Pancreas (tissue), 10 donors: Measurements from ENCODE around the gene ZFHX2. TPM values are rescaled to one million over a fixed set of nuclear protein-coding genes. Genes with fewer than 3 reads are reported as not detected.

Source experiments
- ATAC-seq, 4 donors: fragments of 200-7000 bp; cut with Tn5 transposase; one replicate each; pipeline versions ENCODE4 v1.8.0 to v1.9.1; 2020; ENCODE audit warnings: mild to moderate bottlenecking in 4 of 4, moderate library complexity in 4 of 4
- DNase-seq, 6 donors: peaks; one replicate each; pipeline ENCODE4 v3.0.0-alpha.2; 2020
- FAIRE-seq: peaks from 2 replicates; lab custom pipeline; 2012; peaks lifted over from hg19 to GRCh38; lab: Jason Lieb, UNC
- H3K27ac ChIP-seq, 4 donors: fragments of 200-600 bp; sonication (generic); 1 replicate in 3 of 4; 2 replicates in 1 of 4; pipeline versions ENCODE4 v1.5.0 to v1.8.0; 2020
- H3K27me3 ChIP-seq, 4 donors: fragments of 200-600 bp; one replicate each; pipeline ENCODE4 v1.8.0; 2021
- H3K36me3 ChIP-seq, 3 donors: fragments of 200-600 bp; sonication (generic) in 1 of 3; one replicate each; pipeline versions ENCODE4 v1.5.0 to v1.8.0; 2020 to 2021
- H3K4me1 ChIP-seq, 3 donors: fragments of 200-600 bp; one replicate each; pipeline ENCODE4 v1.8.0; 2021
- H3K4me3 ChIP-seq, 4 donors: fragments of 200-600 bp; sonication (generic) in 2 of 4; one replicate each; pipeline versions ENCODE4 v1.5.0 to v1.8.0; 2020 to 2021
- H3K9me3 ChIP-seq, 4 donors: fragments of 200-600 bp; one replicate each; pipeline ENCODE4 v1.8.0; 2021
- CTCF ChIP-seq, 4 donors: fragments of 200-600 bp; sonication (generic) in 3 of 4; IDR thresholded peaks; one replicate each; pipeline versions ENCODE4 v1.5.0 to v1.8.0; 2021; ENCODE audit warnings: antibody characterized with exemption in 4 of 4
- WGBS, 2 donors: extraction: QIAGEN DNeasy Blood & Tissue Kit; methylation state at CpG; one replicate each; pipeline ENCODE4 v1.1.7; 2013; 5-methylcytosine and 5-hydroxymethylcytosine counted together
- intact Hi-C, 3 donors: fragments of 100-400 bp; cut with DNase I; formaldehyde crosslinking; loops; one replicate each; pipeline versions ENCODE4 v1.11.1 to v1.14.2; 2022
- polyA plus RNA-seq, 2 donors: library from polyadenylated mRNA; stranded (reverse); fragments of 200-250 nt; gene quantifications; one replicate each; pipeline ENCODE4 v1.2.3, GENCODE V29; 2013
- total RNA-seq, 6 donors: library from RNA; stranded (reverse); fragmentation: NEBNext Ultra II Directional in 4 of 6; extraction: Animal tissue kit (Norgen Biotek cat#: 25700) in 4 of 6; gene quantifications; one replicate each; pipeline versions ENCODE4 v1.2.1 to v1.2.4, GENCODE V29; 2021 to 2023
- donor health status: healthy with polysubstance abuse.
- donor health status: DM: no; HTN: no; CAD: no; lungs with moderate emphysema.
- donor health status: DM: no; HTN: no; CAD: no.
- donor health status: control.
- donor health status: control.
- donor health status: Bipolar disorder and iron deficiency.
- donor health status: DM: yes; HTN: yes; CAD: no.
- donor health status: DM: no; HTN: no; CAD: no.
- donor health status: DM: no; HTN: no; CAD: no.
- donor health status: DM: yes; HTN: yes; CAD: no.

ZFHX2 gene
- total and polyA plus RNA-seq, 8 donors, result 0.63 to 3.8 (median 1.2) TPM

- H3K4me1 ChIP-seq, result peaks cover 0 to 14% (median 6%) of the 10 kb centered on the region in 3 donors
- TF ChIP-seq CTCF (IDR thresholded peaks at IDR 0.05), result no peak
- WGBS, 2 donors, result 88 to 94% methylated on average over 13 of the region's 13 CpGs
- intact Hi-C loops, result loop anchor here in 2 of 3 donors (5.0 kb wide), 2 partner anchors 82 to 87 kb away; no protein-coding TSS in a partner anchor
- FAIRE-seq (no peak), DNase-seq (no peak), ATAC-seq (no peak)
- H3K9me3 ChIP-seq, result no peaks in the 10 kb centered on the region
- H3K36me3 ChIP-seq, result peaks cover 0 to 30% (median 7%) of the 10 kb centered on the region in 3 donors
- no peak overlapping the region for H3K27ac ChIP-seq
- H3K4me3 ChIP-seq, result no peak overlapping the region
- H3K27me3 ChIP-seq, result no peaks in the 10 kb centered on the region
Observed at GRCh38 chr14:23564181-23564812, 12.7 kb upstream of the ZFHX2 start.

GRCh38 chr14:23563473-23564180 lies 12.1 kb upstream of the ZFHX2 start:
- Histone ChIP-seq H3K27me3 (no peaks in the 10 kb centered on the region), H3K4me3 (no peak overlapping the region), H3K36me3 (peaks cover 0 to 30% (median 7%) of the 10 kb centered on the region in 3 donors), H3K27ac (no peak overlapping the region), H3K9me3 (no peaks in the 10 kb centered on the region), H3K4me1 (peaks cover 0 to 14% (median 6%) of the 10 kb centered on the region in 3 donors)
- intact Hi-C loops, result loop anchor here in 2 of 3 donors (5.0 kb wide), 2 partner anchors 81 to 86 kb away; no protein-coding TSS in a partner anchor
- no peak for DNase-seq
- ATAC-seq, result no peak
- WGBS, 2 donors, result 72 to 79% methylated on average over 14 of the region's 14 CpGs
- no peak for TF ChIP-seq CTCF (IDR thresholded peaks at IDR 0.05)
- no peak for FAIRE-seq

GRCh38 chr14:23562822-23563472 lies 11.4 kb upstream of the ZFHX2 start:
- FAIRE-seq (no peak), DNase-seq (peak in 2 of 6 donors; percentile 60 to 62), ATAC-seq (peak in 2 of 4 donors; percentile 23 to 30)
- Histone ChIP-seq H3K27ac (no peak overlapping the region), H3K4me1 (peaks cover 0 to 8% (median 2%) of the 10 kb centered on the region in 3 donors), H3K36me3 (peaks cover 0 to 30% (median 7%) of the 10 kb centered on the region in 3 donors), H3K4me3 (no peak overlapping the region), H3K27me3 (no peaks in the 10 kb centered on the region), H3K9me3 (no peaks in the 10 kb centered on the region)
- TF ChIP-seq CTCF (IDR thresholded peaks at IDR 0.05), result peak; percentile 78 to 88 (median 82)
- WGBS, 2 donors, result 71 to 92% methylated on average over 2 of the region's 2 CpGs
- intact Hi-C loops, result loop anchor here in 2 of 3 donors (5.0 kb wide), 2 partner anchors 81 to 86 kb away; no protein-coding TSS in a partner anchor

GRCh38 chr14:23561873-23562821 lies 10.6 kb upstream of the ZFHX2 start:
- no peak for FAIRE-seq
- no peak for ATAC-seq
- no peak for TF ChIP-seq CTCF (IDR thresholded peaks at IDR 0.05)
- no peak for DNase-seq
- intact Hi-C loops, result loop anchor here in 2 of 3 donors (5.0 kb wide), 2 partner anchors 80 to 85 kb away; no protein-coding TSS in a partner anchor
- no peaks in the 10 kb centered on the region for H3K9me3 ChIP-seq
- H3K4me1 ChIP-seq, result peaks cover 0 to 10% (median 1%) of the 10 kb centered on the region in 3 donors
- 81 to 84% methylated on average over 15 of the region's 15 CpGs for WGBS, 2 donors
- H3K4me3 ChIP-seq, result no peak overlapping the region
- no peak overlapping the region for H3K27ac ChIP-seq
- no peaks in the 10 kb centered on the region for H3K27me3 ChIP-seq
- peaks cover 0 to 30% (median 7%) of the 10 kb centered on the region in 3 donors for H3K36me3 ChIP-seq
